ENCODE measurements around the gene FLYWCH1.

FLYWCH1 gene

DNA sequence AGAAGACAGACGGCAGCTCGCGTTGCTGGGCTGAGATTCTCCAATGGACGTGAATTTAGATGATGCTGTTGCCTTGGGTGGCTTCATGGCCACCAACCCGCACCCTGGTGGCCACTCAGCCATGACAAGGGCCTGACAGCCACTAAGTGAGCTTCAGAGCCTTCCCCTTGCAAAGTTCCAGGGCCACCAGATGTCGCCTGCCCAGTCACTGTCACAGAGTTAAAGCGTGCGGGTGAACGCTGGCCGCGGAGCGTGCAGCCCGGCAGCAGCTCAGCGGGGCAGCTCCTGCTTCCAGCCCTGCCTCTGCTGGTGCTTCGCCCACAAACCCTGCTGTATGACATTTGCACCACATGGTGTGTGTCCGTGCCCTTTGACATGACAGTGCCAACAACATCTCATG is 39.0 kb downstream of the FLYWCH1 start:
- in situ Hi-C loops (cut with MboI; ENCODE audit: low sequenced_read_pairs, unreplicated experiment) = no loop called here
- TF ChIP-seq, protein P1, sequence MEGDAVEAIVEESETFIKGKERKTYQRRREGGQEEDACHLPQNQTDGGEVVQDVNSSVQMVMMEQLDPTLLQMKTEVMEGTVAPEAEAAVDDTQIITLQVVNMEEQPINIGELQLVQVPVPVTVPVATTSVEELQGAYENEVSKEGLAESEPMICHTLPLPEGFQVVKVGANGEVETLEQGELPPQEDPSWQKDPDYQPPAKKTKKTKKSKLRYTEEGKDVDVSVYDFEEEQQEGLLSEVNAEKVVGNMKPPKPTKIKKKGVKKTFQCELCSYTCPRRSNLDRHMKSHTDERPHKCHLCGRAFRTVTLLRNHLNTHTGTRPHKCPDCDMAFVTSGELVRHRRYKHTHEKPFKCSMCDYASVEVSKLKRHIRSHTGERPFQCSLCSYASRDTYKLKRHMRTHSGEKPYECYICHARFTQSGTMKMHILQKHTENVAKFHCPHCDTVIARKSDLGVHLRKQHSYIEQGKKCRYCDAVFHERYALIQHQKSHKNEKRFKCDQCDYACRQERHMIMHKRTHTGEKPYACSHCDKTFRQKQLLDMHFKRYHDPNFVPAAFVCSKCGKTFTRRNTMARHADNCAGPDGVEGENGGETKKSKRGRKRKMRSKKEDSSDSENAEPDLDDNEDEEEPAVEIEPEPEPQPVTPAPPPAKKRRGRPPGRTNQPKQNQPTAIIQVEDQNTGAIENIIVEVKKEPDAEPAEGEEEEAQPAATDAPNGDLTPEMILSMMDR (IDR thresholded peaks at IDR 0.05; ENCODE audit: borderline replicate concordance, control extremely low read depth, extremely low read depth, insufficient read depth, missing control alignments) = no peak

GRCh38 chr16:2952679-2953078 is 40.9 kb downstream of the FLYWCH1 start:
- in situ Hi-C loops (cut with MboI; ENCODE audit: low sequenced_read_pairs, unreplicated experiment) = no loop called here
- no peak for DNase-seq (ENCODE audit: low spot score)
- TF ChIP-seq, protein P1 (IDR thresholded peaks at IDR 0.05; ENCODE audit: borderline replicate concordance, control extremely low read depth, extremely low read depth, insufficient read depth, missing control alignments) = no peak

More for the DNA sequence above, 39.0 kb downstream of the FLYWCH1 start:
- no peak for DNase-seq (ENCODE audit: low spot score)

- in situ Hi-C loops (cut with MboI; ENCODE audit: low sequenced_read_pairs, unreplicated experiment) = no loop called here
- TF ChIP-seq, protein P1 (IDR thresholded peaks at IDR 0.05; ENCODE audit: borderline replicate concordance, control extremely low read depth, extremely low read depth, insufficient read depth, missing control alignments) = no peak
- no peak for DNase-seq (ENCODE audit: low spot score)
Measured at GRCh38 chr16:2953706-2954627, 42.2 kb downstream of the FLYWCH1 start.

DNA sequence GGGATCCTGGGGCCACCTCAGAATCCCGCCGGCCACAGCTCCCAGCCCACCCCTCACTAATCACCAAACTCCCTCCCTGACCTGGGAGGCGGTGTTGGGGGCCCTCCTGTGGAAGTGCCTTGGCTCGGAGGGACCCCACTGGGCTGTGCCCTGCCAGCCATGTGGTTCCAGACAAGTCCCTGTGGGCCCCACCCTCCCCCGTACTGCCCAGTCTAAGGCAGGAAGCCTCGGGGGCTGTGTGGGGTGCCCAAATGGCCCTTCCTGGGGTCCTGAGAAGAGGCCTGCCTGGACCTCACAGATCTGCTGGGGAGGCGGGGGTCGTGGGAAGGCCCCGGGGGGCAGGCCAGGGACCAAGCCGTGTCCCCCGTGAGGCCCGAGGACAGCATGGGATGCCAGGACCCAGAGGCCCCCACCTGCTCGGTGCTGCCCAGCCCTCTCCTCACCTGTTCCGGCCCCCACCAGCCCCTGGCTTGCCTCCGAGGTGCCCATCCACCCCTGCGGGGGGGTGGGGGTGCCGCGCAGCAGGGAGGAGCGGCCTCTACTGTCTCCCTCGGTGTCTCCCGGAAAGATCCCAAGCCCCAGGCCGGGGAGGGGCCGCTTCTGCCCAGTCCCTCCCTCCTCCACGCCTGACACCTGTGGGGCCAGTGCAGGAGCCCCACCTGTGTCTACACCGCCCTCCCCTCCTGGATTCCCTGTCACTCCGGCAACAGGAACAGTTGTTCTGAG is 43.1 kb downstream of the FLYWCH1 start:
- no peak for DNase-seq (ENCODE audit: low spot score)
- in situ Hi-C loops (cut with MboI; ENCODE audit: low sequenced_read_pairs, unreplicated experiment) = no loop called here
- TF ChIP-seq, protein P1 (IDR thresholded peaks at IDR 0.05; ENCODE audit: borderline replicate concordance, control extremely low read depth, extremely low read depth, insufficient read depth, missing control alignments) = no peak

GRCh38 chr16:2955438-2955778 is 43.7 kb downstream of the FLYWCH1 start:
- TF ChIP-seq, protein P1 (IDR thresholded peaks at IDR 0.05; ENCODE audit: borderline replicate concordance, control extremely low read depth, extremely low read depth, insufficient read depth, missing control alignments) = no peak
- no peak for DNase-seq (ENCODE audit: low spot score)
- in situ Hi-C loops (cut with MboI; ENCODE audit: low sequenced_read_pairs, unreplicated experiment) = no loop called here

- in situ Hi-C loops (cut with MboI; ENCODE audit: low sequenced_read_pairs, unreplicated experiment) = no loop called here
- TF ChIP-seq, protein P1 (IDR thresholded peaks at IDR 0.05; ENCODE audit: borderline replicate concordance, control extremely low read depth, extremely low read depth, insufficient read depth, missing control alignments) = no peak
- no peak for DNase-seq (ENCODE audit: low spot score)
Measured at GRCh38 chr16:2955779-2956578, 44.2 kb downstream of the FLYWCH1 start.
